HG03135 (cell line): ENCODE measurements around the gene PRPS1L1.

Experiments used
- ATAC-seq: cut with Tn5 transposase; IDR thresholded peaks from one replicate; pipeline ENCODE4 v1.9.1; 2021; ENCODE audit warnings: mild to moderate bottlenecking, moderate library complexity; ENCODE audit not compliant: unreplicated experiment

PRPS1L1 gene

GRCh38 chr7:18027628-18028027, at the start of gene PRPS1L1:
Gene PRPS1L1 (minus strand): TSS chr7:18027846.
- ATAC-seq = no peak

- no peak for ATAC-seq
These were observed 48.8 kb upstream of the PRPS1L1 start for GRCh38 chr7:18076461-18076860.

- ATAC-seq = no peak
These were observed 41.1 kb upstream of the PRPS1L1 start for GRCh38 chr7:18068745-18069144.

- ATAC-seq = peak; percentile 65
These were observed 36.7 kb upstream of the PRPS1L1 start for GRCh38 chr7:18064242-18064838.

GRCh38 chr7:18063149-18063901, 35.7 kb upstream of the PRPS1L1 start:
- ATAC-seq = no peak

GRCh38 chr7:18059171-18059570, 31.5 kb upstream of the PRPS1L1 start:
- no peak for ATAC-seq

- ATAC-seq = no peak
These were observed 26.3 kb upstream of the PRPS1L1 start for GRCh38 chr7:18053941-18054340.

- ATAC-seq = no peak
These were observed 25.7 kb upstream of the PRPS1L1 start for GRCh38 chr7:18053177-18053928.

GRCh38 chr7:18049262-18049661, 21.6 kb upstream of the PRPS1L1 start:
- no peak for ATAC-seq

GRCh38 chr7:18046601-18047000, 19.0 kb upstream of the PRPS1L1 start:
- no peak for ATAC-seq

- no peak for ATAC-seq
These were observed 17.5 kb upstream of the PRPS1L1 start for GRCh38 chr7:18045171-18045570.

- no peak for ATAC-seq
These were observed 13.5 kb upstream of the PRPS1L1 start for GRCh38 chr7:18041191-18041590.

- ATAC-seq = no peak
These were observed 12.6 kb upstream of the PRPS1L1 start for GRCh38 chr7:18040196-18040595.

- no peak for ATAC-seq
These were observed 10.7 kb upstream of the PRPS1L1 start for GRCh38 chr7:18038382-18038781.

GRCh38 chr7:18037609-18038008, 10.0 kb upstream of the PRPS1L1 start:
- no peak for ATAC-seq

- no peak for ATAC-seq
These were observed 9.1 kb upstream of the PRPS1L1 start for GRCh38 chr7:18036783-18037182.

- ATAC-seq = no peak
These were observed 3.1 kb upstream of the PRPS1L1 start for GRCh38 chr7:18030758-18031157.

GRCh38 chr7:18020138-18020715, 7.4 kb downstream of the PRPS1L1 start:
- no peak for ATAC-seq

GRCh38 chr7:18019555-18019954, 8.1 kb downstream of the PRPS1L1 start:
- ATAC-seq = no peak

- no peak for ATAC-seq
These were observed 9.1 kb downstream of the PRPS1L1 start for GRCh38 chr7:18018296-18019215.
